K562 (cell line): ENCODE measurements around the gene TMEM203. TPM values are rescaled to one million over a fixed set of nuclear protein-coding genes. Genes with fewer than 3 reads are reported as not detected.
A peak's percentile ranks its signal among the peaks of the same experiment; 100 is the strongest.

Source experiments
- FOXA1 ChIP-seq: fragments of 450-650 bp; IDR thresholded peaks from 2 replicates; pipeline ENCODE4 v1.6.1; 2016; ENCODE audit warnings: mild to moderate bottlenecking, borderline replicate concordance
- FOXP1 ChIP-seq: sonication (generic); formaldehyde crosslinking; IDR thresholded peaks from 2 replicates; pipeline ENCODE4 v1.8.0; 2022; ENCODE audit warnings: mild to moderate bottlenecking, missing genetic modification reagents
- HEY1 ChIP-seq: fragments of 250-450 bp; sonication (Bioruptor Pico); IDR thresholded peaks from 2 replicates; pipeline ENCODE4 v1.5.0; 2020; ENCODE audit warnings: mild to moderate bottlenecking, moderate library complexity, borderline replicate concordance
- HNRNPH1 ChIP-seq: fragments of 200-400 bp; formaldehyde crosslinking; optimal IDR thresholded peaks from 2 replicates; pipeline ENCODE3; 2017; ENCODE audit warnings: low read depth, mild to moderate bottlenecking, low read length, moderate library complexity
- L3MBTL2 ChIP-seq: fragments of 450-650 bp; IDR thresholded peaks from 2 replicates; pipeline ENCODE4 v1.6.1; 2016; ENCODE audit warnings: mild to moderate bottlenecking, moderate library complexity
- MBD2 ChIP-seq: sonication (generic); IDR thresholded peaks from 2 replicates; pipeline ENCODE4 v1.6.1; 2016; ENCODE audit warnings: low read depth, borderline replicate concordance
- MECOM ChIP-seq: fragments of 250-450 bp; sonication (Bioruptor Pico); IDR thresholded peaks from 2 replicates; pipeline ENCODE4 v1.8.0; 2022; ENCODE audit warnings: inconsistent platforms
- TBP ChIP-seq: optimal IDR thresholded peaks from 2 replicates; pipeline ENCODE3; 2011; ENCODE audit warnings: low read depth, low read length, improper control_type of control experiment
- TCFL5 ChIP-seq: fragments of 250-450 bp; sonication (Bioruptor Pico); conservative IDR thresholded peaks from 2 replicates; pipeline ENCODE4 v1.6.1; 2021; ENCODE audit warnings: mild to moderate bottlenecking, moderate library complexity, matching md5 sums
- TEAD2 ChIP-seq: fragments of 450-650 bp; IDR thresholded peaks from 2 replicates; pipeline ENCODE4 v1.6.1; 2016; ENCODE audit warnings: missing genetic modification characterization, control low read depth, missing compliant biosample characterization
- ZBTB17 ChIP-seq: fragments of 450-650 bp; formaldehyde crosslinking; IDR thresholded peaks from 2 replicates; pipeline ENCODE4 v1.4.0; 2020; ENCODE audit warnings: mild to moderate bottlenecking
- ZKSCAN1 ChIP-seq: fragments of 150-350 bp; IDR thresholded peaks from 2 replicates; pipeline ENCODE4 v1.6.1; 2016; ENCODE audit warnings: low read depth, low read length
- ZMIZ1 ChIP-seq, 2 experiments: fragments of 150-350 bp in 1 of 2; IDR thresholded peaks; 2 replicates each; pipeline ENCODE4 v1.6.1; 2012 to 2016; ENCODE audit warnings: low read depth in 2 of 2, low read length in 2 of 2, mild to moderate bottlenecking in 1 of 2, moderate library complexity in 1 of 2
- ZNF3 ChIP-seq: fragments of 250-450 bp; sonication (Bioruptor Pico); IDR thresholded peaks from 2 replicates; pipeline ENCODE4 v1.5.0; 2021; ENCODE audit warnings: mild to moderate bottlenecking, moderate library complexity
- ZNF444 ChIP-seq: fragments of 250-450 bp; sonication (Bioruptor Pico); IDR thresholded peaks from 2 replicates; pipeline ENCODE4 v1.4.0; 2020; ENCODE audit warnings: mild to moderate bottlenecking, moderate library complexity
- ZNF589 ChIP-seq: fragments of 200-800 bp; sonication (Bioruptor generic); IDR thresholded peaks from 2 replicates; pipeline ENCODE4 v1.6.1; 2016; ENCODE audit warnings: low read depth, missing genetic modification characterization, missing compliant biosample characterization
- ZNF740 ChIP-seq, 3 experiments: fragments of 200-800 bp in 1 of 3; sonication (Bioruptor generic) in 1 of 3; sonication (generic) in 1 of 3; formaldehyde crosslinking in 1 of 3; IDR thresholded peaks; 2 replicates each; pipeline versions ENCODE4 v1.6.1 to v1.8.0; 2016 to 2022; ENCODE audit warnings: mild to moderate bottlenecking in 2 of 3, missing compliant biosample characterization in 2 of 3, missing genetic modification characterization in 2 of 3, missing genetic modification reagents in 1 of 3
- polyA plus RNA-seq, 8 experiments: library from polyadenylated mRNA; depleted of rRNA in 4 of 8; stranded (reverse) in 5 of 8; unstranded in 3 of 8; fragments of >200 nt; fragmentation: Nextera tagmentation in 2 of 8; fragmentation: Illumina TruSeq in 1 of 8; extraction: Ambion mirVana in 2 of 8; extraction: Trizol in 1 of 8; gene quantifications; 2 replicates each; pipeline versions ENCODE4 v1.2.1 to v1.2.3, GENCODE V29; 2011 to 2014; ENCODE audit warnings: inconsistent platforms in 1 of 8, missing spikeins in 1 of 8
- total RNA-seq, 7 experiments: library from RNA; depleted of rRNA in 6 of 7; stranded (reverse); fragments of >200 nt in 6 of 7; fragmentation: Illumina TruSeq in 2 of 7; extraction: Trizol in 2 of 7; gene quantifications; 2 replicates each; pipeline versions ENCODE4 v1.2.1 to v1.2.3, GENCODE V29; 2011 to 2021; ENCODE audit warnings: low replicate concordance in 1 of 7
- TF ChIP-seq, protein P1 (sequence below): fragments of 250-450 bp; sonication (Bioruptor Pico); IDR thresholded peaks from 2 replicates; pipeline ENCODE4 v1.5.0; 2022; ENCODE audit warnings: mild to moderate bottlenecking
- TF ChIP-seq, protein P2 (sequence below): sonication (generic); formaldehyde crosslinking; IDR thresholded peaks from 2 replicates; pipeline ENCODE4 v1.8.0; 2022; ENCODE audit warnings: mild to moderate bottlenecking, missing genetic modification reagents

Gene TMEM203
- total and polyA plus RNA-seq, 9 of the 15 experiments (the other 6 are each of a cell fraction or from before 2014, with no cell fraction given), result 8.8 to 59.5 (median 37.6) TPM

- TF ChIP-seq TCFL5 (CRISPR knock-in tag), result no peak
- TF ChIP-seq TEAD2 (tag), result no peak
- TF ChIP-seq HNRNPH1, result no peak
- TF ChIP-seq, protein P1, sequence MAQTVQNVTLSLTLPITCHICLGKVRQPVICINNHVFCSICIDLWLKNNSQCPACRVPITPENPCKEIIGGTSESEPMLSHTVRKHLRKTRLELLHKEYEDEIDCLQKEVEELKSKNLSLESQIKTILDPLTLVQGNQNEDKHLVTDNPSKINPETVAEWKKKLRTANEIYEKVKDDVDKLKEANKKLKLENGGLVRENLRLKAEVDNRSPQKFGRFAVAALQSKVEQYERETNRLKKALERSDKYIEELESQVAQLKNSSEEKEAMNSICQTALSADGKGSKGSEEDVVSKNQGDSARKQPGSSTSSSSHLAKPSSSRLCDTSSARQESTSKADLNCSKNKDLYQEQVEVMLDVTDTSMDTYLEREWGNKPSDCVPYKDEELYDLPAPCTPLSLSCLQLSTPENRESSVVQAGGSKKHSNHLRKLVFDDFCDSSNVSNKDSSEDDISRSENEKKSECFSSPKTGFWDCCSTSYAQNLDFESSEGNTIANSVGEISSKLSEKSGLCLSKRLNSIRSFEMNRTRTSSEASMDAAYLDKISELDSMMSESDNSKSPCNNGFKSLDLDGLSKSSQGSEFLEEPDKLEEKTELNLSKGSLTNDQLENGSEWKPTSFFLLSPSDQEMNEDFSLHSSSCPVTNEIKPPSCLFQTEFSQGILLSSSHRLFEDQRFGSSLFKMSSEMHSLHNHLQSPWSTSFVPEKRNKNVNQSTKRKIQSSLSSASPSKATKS, result no peak
- 0 out of 2 replicates have a peak, but pooled peaks have one; percentile 13 for TF ChIP-seq ZBTB17
- peak; percentile 71 for TF ChIP-seq L3MBTL2
- TF ChIP-seq ZMIZ1 (IDR thresholded peaks at IDR 0.05; ENCODE audit: low read depth in 2 of 2, low read length in 2 of 2), result peak in 1 of 2 experiments; percentile 72; a peak in 1 of 4 replicates
- TF ChIP-seq ZNF3 (CRISPR knock-in tag), result no peak
- no peak for TF ChIP-seq ZNF589 (CRISPR knock-in tag)
- no peak for TF ChIP-seq TBP
- TF ChIP-seq ZKSCAN1, result peak; percentile 48; the same call in 1 of the 2 replicates
- TF ChIP-seq, protein P2, sequence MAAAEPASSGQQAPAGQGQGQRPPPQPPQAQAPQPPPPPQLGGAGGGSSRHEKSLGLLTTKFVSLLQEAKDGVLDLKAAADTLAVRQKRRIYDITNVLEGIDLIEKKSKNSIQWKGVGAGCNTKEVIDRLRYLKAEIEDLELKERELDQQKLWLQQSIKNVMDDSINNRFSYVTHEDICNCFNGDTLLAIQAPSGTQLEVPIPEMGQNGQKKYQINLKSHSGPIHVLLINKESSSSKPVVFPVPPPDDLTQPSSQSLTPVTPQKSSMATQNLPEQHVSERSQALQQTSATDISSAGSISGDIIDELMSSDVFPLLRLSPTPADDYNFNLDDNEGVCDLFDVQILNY (CRISPR knock-in tag), result no peak
- TF ChIP-seq MECOM (CRISPR knock-in tag), result no peak
- TF ChIP-seq ZNF444 (CRISPR knock-in tag), result no peak
- no peak for TF ChIP-seq HEY1 (CRISPR knock-in tag)
- TF ChIP-seq MBD2, result no peak
- TF ChIP-seq FOXP1 (CRISPR knock-in tag), result peak; percentile 88; the same call in 1 of the 2 replicates
- TF ChIP-seq FOXA1, result peak; percentile 61; the same call in 1 of the 2 replicates
- peak; percentile 96 for TF ChIP-seq ZNF740 (CRISPR knock-in tag; IDR thresholded peaks at IDR 0.05)
- peak in 1 of 2 experiments; percentile 89; a peak in 2 of 4 replicates for TF ChIP-seq ZNF740 (tag; IDR thresholded peaks at IDR 0.05)
These were observed 30.9 kb upstream of the TMEM203 start (continued) for GRCh38 chr9:137236238-137236935.
